Astrocyte (in vitro differentiated cells and primary cell): ENCODE results near the gene PHF5A.

Source experiments
- CTCF ChIP-seq: IDR thresholded peaks from 2 replicates; pipeline ENCODE4 v1.5.1; 2011; ENCODE audit warnings: low read depth, mild to moderate bottlenecking, inconsistent platforms, low read length, moderate library complexity; ENCODE audit not compliant: insufficient read depth
- EZH2 ChIP-seq: IDR thresholded peaks from 2 replicates; pipeline ENCODE4 v1.6.1; 2012; ENCODE audit warnings: mild to moderate bottlenecking, low read length, inconsistent platforms; ENCODE audit not compliant: insufficient read depth

- no peak for TF ChIP-seq EZH2
- no peak for TF ChIP-seq CTCF
Observed at GRCh38 chr22:41417622-41418390, 50.7 kb downstream of the PHF5A start.
